Measurements from ENCODE around the gene PLCB1.

- no peak for TF ChIP-seq CTCF (conservative IDR thresholded peaks at IDR 0.05; ENCODE audit: low read depth, low read length)
- TF ChIP-seq EZH2 (IDR thresholded peaks at IDR 0.05; ENCODE audit: borderline replicate concordance, low read depth, low read length, poor library complexity, severe bottlenecking), result no peak
These were observed 329.1 kb downstream of the PLCB1 start for GRCh38 chr20:8461186-8461585.
